HG02973 (cell line): ENCODE results near the gene LENG9.

Experiments used
- ATAC-seq: cut with Tn5 transposase; IDR thresholded peaks from one replicate; pipeline ENCODE4 v1.9.1; 2021; ENCODE audit warnings: moderate library complexity; ENCODE audit not compliant: unreplicated experiment

Gene LENG9

GRCh38 chr19:54424660-54425381 lies 38.8 kb downstream of the LENG9 start:
- ATAC-seq, result no peak

GRCh38 chr19:54424201-54424600 lies 39.4 kb downstream of the LENG9 start:
- no peak for ATAC-seq

- ATAC-seq, result no peak
These were observed 41.4 kb downstream of the LENG9 start for GRCh38 chr19:54422136-54422535.

- no peak for ATAC-seq
These were observed 42.1 kb downstream of the LENG9 start for GRCh38 chr19:54421521-54421920.

- ATAC-seq, result no peak
These were observed 42.4 kb downstream of the LENG9 start for GRCh38 chr19:54421169-54421516.

- no peak for ATAC-seq
These were observed 43.0 kb downstream of the LENG9 start for GRCh38 chr19:54420383-54421168.

- no peak for ATAC-seq
These were observed 43.6 kb downstream of the LENG9 start for GRCh38 chr19:54420068-54420382.

- ATAC-seq, result no peak
These were observed 44.4 kb downstream of the LENG9 start for GRCh38 chr19:54418930-54419800.

- no peak for ATAC-seq
These were observed 45.3 kb downstream of the LENG9 start for GRCh38 chr19:54418030-54418929.

- ATAC-seq, result no peak
These were observed 46.7 kb downstream of the LENG9 start for GRCh38 chr19:54416695-54417491.

- no peak for ATAC-seq
These were observed 47.5 kb downstream of the LENG9 start for GRCh38 chr19:54415901-54416673.

- ATAC-seq, result no peak
These were observed 48.2 kb downstream of the LENG9 start, which contains the start of gene TTYH1 for GRCh38 chr19:54415208-54415900. Gene TTYH1, plus strand, starts transcription at chr19:54415464. Its CDS starts 89 bp downstream, at chr19:54415553.

- no peak for ATAC-seq
These were observed 49.4 kb downstream of the LENG9 start for GRCh38 chr19:54414156-54414555.

- no peak for ATAC-seq
These were observed 50.7 kb downstream of the LENG9 start for GRCh38 chr19:54412877-54413276.
